C4-2B (cell line): Measurements from ENCODE around the gene AFF2.

Source experiments
- ZFX ChIP-seq: fragments of 450-650 bp; IDR thresholded peaks from 2 replicates; pipeline ENCODE4 v1.6.1; 2017
- TF ChIP-seq, protein P1 (sequence below): fragments of 450-650 bp; conservative IDR thresholded peaks from 2 replicates; pipeline ENCODE4 v1.5.1; 2017; ENCODE audit warnings: mild to moderate bottlenecking

DNA sequence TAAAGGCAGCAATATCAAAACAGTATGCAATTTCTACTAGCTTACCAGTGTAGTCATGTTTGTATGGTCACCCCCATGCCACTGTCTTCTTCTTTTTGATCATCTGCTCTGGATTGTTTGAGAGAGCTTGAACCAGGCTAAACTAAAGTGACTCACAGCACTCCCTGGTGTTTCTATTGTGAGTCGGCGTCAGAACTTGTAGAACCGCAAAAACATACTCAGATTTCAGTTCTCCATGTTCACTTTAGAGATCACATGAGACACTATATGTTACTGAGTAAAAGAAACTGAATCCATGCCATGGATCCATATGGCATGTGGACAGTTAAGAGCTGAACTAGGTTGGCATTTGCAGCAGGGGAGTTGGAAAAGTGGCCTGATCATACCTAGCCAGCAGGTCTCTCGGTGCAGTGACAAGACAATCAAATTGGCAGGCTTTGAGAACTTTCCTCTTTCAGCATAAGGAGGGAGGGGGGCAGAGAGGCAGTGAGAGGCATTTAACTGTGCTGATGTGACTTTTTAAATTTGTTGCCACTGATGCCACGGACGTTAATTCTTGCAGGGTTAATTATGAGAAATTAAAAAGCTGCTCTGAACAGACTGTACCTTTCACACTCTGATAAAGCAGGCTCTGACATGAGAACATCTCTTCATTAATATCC, 88.4 kb downstream of the AFF2 start:
- TF ChIP-seq, protein P1, sequence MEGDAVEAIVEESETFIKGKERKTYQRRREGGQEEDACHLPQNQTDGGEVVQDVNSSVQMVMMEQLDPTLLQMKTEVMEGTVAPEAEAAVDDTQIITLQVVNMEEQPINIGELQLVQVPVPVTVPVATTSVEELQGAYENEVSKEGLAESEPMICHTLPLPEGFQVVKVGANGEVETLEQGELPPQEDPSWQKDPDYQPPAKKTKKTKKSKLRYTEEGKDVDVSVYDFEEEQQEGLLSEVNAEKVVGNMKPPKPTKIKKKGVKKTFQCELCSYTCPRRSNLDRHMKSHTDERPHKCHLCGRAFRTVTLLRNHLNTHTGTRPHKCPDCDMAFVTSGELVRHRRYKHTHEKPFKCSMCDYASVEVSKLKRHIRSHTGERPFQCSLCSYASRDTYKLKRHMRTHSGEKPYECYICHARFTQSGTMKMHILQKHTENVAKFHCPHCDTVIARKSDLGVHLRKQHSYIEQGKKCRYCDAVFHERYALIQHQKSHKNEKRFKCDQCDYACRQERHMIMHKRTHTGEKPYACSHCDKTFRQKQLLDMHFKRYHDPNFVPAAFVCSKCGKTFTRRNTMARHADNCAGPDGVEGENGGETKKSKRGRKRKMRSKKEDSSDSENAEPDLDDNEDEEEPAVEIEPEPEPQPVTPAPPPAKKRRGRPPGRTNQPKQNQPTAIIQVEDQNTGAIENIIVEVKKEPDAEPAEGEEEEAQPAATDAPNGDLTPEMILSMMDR = no peak
- no peak for TF ChIP-seq ZFX
